GM15510 (cell line): ENCODE results near the gene OR51B5.

Source experiments
- POLR2A ChIP-seq: IDR thresholded peaks from 3 replicates; pipeline ENCODE4 v1.6.1; 2011; ENCODE audit warnings: borderline replicate concordance; ENCODE audit not compliant: insufficient read length; ENCODE audit errors: extremely low read depth

OR51B5 gene

GRCh38 chr11:5339771-5340322, 3.5 kb downstream of the OR51B5 start:
- no peak for TF ChIP-seq POLR2A

GRCh38 chr11:5336331-5336730, 7.0 kb downstream of the OR51B5 start:
- TF ChIP-seq POLR2A = no peak

GRCh38 chr11:5335170-5335569, 8.2 kb downstream of the OR51B5 start:
- no peak for TF ChIP-seq POLR2A

GRCh38 chr11:5324197-5324596, 19.1 kb downstream of the OR51B5 start, which contains the start of gene OR51B2:
Gene OR51B2, minus strand, starts transcription at chr11:5324297. Its CDS starts 0 bp downstream, at chr11:5324297.
- TF ChIP-seq POLR2A = no peak

- TF ChIP-seq POLR2A = no peak
Measured at GRCh38 chr11:5317292-5317691, 26.0 kb downstream of the OR51B5 start.

- TF ChIP-seq POLR2A = no peak
Measured at GRCh38 chr11:5310423-5310822, 32.9 kb downstream of the OR51B5 start.

- no peak for TF ChIP-seq POLR2A
Measured at GRCh38 chr11:5307256-5308019, 35.9 kb downstream of the OR51B5 start.

- TF ChIP-seq POLR2A = no peak
Measured at GRCh38 chr11:5304046-5304445, 39.3 kb downstream of the OR51B5 start.

- TF ChIP-seq POLR2A = no peak
Measured at GRCh38 chr11:5303626-5304025, 39.7 kb downstream of the OR51B5 start.

- no peak for TF ChIP-seq POLR2A
Measured at GRCh38 chr11:5301846-5302245, 41.5 kb downstream of the OR51B5 start, which contains the start of gene OR51B4. Gene OR51B4, minus strand, starts transcription at chr11:5301946. Its CDS starts 0 bp downstream, at chr11:5301946.

GRCh38 chr11:5300251-5300650, 43.1 kb downstream of the OR51B5 start:
- no peak for TF ChIP-seq POLR2A

GRCh38 chr11:5298451-5298850, 44.9 kb downstream of the OR51B5 start:
- no peak for TF ChIP-seq POLR2A

- no peak for TF ChIP-seq POLR2A
Measured at GRCh38 chr11:5297721-5298323, 45.5 kb downstream of the OR51B5 start.

- TF ChIP-seq POLR2A = no peak
Measured at GRCh38 chr11:5293028-5293427, 50.3 kb downstream of the OR51B5 start.
